GM18519 (cell line): Measurements from ENCODE around the gene CD86.
"Not testable (repeated sequence)": the region's sequence is repeated elsewhere in the genome, so short reads cannot be mapped to it uniquely, and the experiment has no call there.

Source experiments
- ATAC-seq: cut with Tn5 transposase; IDR thresholded peaks from one replicate; pipeline ENCODE4 v1.9.1; 2021; ENCODE audit warnings: mild to moderate bottlenecking, moderate library complexity; ENCODE audit not compliant: unreplicated experiment, low FRiP score

The CD86 gene, protein sequence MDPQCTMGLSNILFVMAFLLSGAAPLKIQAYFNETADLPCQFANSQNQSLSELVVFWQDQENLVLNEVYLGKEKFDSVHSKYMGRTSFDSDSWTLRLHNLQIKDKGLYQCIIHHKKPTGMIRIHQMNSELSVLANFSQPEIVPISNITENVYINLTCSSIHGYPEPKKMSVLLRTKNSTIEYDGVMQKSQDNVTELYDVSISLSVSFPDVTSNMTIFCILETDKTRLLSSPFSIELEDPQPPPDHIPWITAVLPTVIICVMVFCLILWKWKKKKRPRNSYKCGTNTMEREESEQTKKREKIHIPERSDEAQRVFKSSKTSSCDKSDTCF

DNA sequence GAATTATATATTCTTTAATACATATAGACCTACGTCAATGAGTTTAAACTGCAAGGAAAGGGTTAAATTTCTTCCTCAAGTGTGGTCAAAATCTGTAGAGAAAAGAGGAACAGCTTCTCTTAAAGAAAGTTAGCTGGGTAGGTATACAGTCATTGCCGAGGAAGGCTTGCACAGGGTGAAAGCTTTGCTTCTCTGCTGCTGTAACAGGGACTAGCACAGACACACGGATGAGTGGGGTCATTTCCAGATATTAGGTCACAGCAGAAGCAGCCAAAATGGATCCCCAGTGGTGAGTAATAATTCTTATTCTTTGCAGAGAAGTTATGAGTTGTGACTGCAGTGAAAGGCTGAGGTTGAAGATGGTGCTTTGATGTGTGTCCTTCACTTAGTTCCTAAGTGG is at the start of gene CD86:
Gene CD86, plus strand, starts transcription at position 148 of the 400 bp plus-strand sequence. Its CDS starts 128 bp downstream, at position 276.
- peak; percentile 94 for ATAC-seq

DNA sequence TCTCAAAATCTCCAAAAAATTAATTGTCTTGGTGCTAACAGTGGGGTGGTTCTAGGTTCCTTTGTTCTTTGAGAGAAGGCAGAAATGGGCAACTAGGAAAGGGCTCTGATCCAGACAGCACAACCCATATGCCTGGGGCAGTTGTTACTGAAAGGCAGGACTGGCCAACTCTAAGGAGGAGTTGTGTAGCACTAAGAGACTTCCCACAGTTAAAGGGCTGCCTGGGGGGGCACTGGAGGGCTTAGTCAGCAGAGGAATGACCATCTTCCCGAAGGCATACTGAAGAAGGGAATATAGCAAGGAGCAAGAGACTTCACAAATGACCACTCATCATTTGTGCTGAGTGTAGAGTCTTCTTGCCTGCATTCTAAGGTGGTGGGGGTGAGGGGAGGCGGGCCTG is 48.9 kb upstream of the CD86 start:
- no peak for ATAC-seq

DNA sequence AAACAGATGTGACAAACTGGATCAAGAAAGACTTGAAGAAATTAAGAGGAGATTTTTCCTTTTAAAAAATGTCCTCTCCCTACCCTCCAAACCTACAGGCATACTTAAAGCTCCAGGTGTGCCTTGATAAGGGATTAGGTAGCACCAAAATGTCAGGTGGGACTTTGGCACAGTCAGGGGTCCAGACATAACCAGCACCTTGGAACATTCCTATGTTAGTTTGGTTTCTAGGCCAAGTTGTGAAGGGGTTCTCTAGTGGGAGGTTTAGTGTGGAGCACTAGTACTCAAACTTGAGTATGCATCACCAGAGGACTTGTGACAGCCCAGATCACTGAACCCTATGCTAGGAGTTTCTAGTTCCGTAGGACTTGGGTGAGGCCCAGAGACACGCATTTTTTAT is 47.0 kb upstream of the CD86 start:
- ATAC-seq = no peak

DNA sequence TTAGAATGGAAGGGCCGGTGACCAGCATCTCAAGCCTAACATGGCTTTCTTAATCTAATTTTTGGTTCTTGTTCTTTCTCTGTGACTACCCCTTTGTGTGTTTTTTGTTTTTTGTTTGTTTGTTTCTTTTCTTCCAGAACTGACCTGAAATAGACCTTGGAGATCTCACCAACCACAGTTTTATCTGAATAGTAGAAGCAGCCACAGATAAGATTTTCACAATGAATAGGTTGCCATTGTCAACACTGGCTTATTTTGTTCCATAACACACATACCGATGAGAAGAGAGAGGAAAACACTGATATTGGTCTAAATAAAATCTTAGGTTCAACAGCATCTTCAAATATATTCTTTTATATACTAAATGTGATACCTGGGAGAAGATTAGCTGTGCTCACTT is 44.7 kb upstream of the CD86 start:
- ATAC-seq = no peak

DNA sequence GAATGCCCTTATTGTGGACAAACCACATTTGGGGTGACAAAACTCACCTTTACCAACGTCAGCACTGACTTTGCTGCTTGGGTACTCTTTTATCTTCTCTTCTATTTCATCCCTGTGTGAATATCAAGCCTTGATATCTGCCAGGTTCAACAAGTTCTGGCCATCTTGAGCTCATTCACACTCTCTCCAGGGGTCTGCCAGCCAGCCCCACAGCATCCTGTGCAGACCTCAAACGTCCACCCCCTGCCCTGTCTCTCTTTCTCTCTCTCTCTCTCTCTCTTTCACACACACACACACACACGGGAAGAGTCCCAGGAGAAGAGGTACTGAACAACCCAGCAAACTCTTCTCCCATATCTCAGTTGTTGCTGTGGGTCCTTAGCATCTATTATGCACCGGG is 43.8 kb upstream of the CD86 start:
- ATAC-seq = no peak

DNA sequence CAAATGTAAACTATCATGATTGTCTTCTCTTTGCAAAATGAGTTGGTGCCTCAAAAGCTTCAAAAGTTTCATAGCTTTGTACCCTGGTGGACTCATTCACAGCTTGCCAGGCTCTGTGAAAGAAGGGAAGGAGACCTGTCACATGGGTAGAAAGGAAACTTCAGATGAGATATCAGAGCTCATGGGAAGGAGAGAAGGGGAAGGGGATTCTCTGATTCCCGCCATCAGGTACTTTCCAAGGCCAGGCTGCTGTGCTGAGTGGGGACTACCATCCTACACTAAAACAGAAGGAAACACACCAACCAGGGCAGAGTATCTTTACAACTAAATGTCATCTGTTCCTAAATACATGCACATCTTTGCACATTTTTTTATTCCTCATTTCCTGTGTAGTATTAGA is 42.3 kb upstream of the CD86 start:
- ATAC-seq = no peak

DNA sequence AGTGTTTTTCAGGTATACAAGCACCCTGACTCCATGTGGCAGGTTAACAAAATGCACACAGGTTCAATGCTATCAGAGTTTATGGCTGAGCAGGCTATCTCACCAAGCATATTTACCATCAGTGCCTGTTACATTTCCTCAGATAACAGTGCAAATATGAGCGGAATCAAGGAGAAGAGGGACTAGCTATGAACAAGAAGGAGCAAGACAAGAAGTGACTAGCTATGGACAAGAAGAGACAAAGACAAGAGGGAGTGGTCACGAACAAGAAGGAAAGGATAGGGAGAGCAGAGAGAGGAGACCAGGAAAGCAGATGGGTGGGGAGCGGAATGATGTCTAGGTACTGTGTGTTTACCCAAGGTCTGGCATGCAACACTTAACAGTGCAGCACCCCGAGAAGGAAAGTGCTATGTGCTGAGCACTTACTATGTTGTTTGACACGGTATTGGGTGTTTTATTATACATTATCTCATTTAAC is 41.7 kb upstream of the CD86 start:
- no peak for ATAC-seq

DNA sequence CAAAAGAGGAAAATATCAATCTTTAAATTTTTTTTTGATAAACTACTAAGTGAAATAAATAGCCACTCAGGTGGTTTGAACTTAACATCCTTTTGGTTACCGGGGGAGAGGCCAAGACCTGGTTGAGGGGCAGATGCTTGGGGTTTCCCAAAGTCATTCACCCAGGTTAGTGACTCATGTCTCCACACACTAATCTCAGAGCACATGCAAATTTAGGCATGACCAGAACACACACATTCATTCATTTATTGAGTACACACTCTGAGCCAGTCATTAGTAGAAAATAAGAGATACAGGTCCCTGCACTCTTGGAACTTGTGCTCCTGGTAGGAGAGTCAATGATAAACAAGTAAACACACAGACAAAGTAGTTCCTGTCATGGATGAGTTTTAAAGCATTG is 40.4 kb upstream of the CD86 start:
- ATAC-seq = peak; percentile 86

DNA sequence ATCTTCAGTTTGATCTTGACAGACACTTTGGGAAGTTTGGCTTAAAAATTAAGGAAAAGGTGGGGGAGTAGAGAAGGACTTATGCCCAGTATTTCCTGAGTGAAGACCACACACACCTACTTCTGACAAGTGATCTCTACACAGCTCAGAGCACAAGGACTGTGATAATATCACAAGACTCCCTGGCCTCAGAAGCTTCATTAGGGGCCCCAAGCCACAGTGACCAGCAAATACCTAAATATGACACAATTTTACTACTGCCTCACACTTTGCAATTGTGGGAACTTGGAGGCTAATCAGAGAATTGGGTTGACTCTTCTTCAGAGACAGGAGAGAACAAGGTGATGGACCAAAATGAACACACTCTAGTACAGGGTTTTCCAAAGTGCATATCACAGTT is 35.7 kb upstream of the CD86 start:
- ATAC-seq = no peak

DNA sequence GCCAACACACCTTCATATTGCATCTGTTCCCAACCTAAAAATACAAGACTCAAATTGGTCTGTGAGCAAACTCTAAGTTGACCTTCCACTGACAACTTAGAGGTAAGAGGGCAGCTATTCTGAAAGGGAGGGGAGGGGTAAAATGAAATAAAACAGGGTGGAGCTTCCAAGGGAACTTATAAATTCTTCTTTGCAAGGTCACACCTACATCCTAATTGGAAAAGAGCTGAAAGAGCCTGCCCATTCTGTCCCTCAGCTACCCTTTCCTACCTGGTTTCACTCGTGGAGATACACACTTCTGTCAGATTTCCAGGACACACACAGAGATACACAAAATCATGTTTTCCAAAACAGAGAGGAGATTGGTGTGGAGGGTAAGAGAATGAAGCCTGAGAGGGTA is 34.1 kb upstream of the CD86 start:
- no peak for ATAC-seq

DNA sequence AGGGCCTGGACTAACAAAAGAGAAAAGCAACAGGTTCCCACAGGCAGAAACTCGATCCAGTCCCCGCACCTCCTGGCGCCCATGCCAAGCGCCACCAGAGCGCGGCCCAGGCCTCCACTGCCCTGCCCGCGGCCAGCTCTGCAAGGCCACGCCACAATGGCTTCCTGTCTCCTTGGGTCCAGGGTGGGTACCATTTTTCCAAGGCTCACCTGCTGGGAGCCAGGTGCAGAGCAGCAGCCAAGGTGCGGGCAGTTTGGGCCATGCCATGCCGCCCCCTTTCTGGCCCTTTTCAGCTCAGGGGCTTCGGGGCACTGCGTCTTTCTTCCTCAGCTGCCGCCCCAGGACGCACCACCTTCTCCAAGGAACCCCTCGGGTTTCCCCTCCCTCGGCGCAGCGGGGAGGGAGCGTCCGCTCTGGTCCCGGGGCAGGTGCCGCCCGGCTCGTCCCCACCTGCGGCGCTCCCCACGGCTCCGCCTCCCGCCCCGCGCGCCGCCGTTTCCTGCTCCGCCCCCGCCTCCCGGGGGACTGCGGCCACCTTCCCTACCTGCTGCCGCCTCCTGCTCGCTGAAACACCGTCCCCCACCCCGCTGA is 33.3 kb upstream of the CD86 start, which contains the start of gene ILDR1:
Gene ILDR1, minus strand, starts transcription at position 437 of the 591 bp plus-strand sequence. Its CDS starts 170 bp downstream, at position 267.
- no peak for ATAC-seq

DNA sequence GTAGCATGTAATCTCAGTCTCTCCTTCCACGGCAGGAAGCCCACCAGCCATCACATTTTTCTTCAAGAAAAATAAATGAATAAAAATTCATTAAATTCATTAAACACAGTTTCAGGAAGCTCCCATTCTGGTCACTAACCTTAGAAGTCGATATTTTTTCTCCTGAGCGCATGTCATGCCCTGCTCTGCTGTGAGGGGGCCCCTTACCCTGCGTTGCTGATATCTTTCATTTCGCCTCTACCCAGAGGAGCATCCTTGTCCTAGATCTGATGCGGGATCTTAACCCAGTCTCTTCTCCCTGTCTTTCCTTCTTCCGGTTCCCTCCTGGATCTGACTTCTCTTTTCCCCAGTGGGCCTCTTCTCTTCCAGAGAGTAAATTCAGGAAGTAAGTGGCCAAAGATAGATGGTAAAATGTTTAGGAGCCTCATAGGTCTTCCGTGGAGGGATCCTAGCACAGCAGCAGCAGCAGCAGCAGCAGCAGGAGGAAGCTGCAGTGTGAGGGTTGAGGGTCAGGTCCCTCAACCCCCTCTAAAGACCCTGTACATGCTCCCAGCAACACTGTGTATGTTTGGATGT is 31.7 kb upstream of the CD86 start:
- no peak for ATAC-seq

DNA sequence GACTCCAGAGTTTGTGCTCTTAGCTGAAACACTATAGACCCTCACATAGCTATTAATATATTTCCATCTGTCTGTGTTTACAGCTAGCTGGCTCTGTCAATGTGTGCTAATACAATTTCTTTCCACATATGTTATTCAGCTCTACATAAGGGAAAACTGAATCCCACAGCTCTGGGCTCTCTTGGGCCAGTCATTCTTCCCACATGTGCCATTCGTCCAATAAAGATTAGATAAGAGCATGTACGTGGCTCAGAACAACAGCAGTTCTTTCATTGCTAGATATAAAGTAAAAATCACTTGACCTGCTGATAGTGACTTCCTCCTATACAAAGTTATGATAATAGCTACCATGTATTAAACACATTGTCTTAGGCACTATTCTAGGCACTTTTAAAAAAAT is 30.4 kb upstream of the CD86 start:
- ATAC-seq = no peak

DNA sequence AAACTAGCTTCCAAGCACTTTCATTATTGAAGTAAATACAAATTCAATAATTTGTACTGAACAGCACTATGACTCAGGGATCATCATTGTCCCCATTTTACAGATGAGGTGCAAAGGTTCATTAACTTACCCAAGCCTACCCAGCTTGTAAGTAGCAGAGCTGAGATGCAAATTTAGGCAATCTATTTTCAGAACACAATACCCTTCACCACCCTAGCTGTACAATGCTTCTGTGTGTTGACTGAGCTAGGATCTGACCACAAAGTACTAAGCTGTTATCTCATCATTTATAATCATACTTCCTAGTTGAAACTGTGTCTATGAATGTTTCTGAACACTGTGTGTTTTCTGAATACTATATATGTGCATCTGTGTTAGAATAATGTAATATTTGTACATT is 29.9 kb upstream of the CD86 start:
- peak; percentile 90 for ATAC-seq

DNA sequence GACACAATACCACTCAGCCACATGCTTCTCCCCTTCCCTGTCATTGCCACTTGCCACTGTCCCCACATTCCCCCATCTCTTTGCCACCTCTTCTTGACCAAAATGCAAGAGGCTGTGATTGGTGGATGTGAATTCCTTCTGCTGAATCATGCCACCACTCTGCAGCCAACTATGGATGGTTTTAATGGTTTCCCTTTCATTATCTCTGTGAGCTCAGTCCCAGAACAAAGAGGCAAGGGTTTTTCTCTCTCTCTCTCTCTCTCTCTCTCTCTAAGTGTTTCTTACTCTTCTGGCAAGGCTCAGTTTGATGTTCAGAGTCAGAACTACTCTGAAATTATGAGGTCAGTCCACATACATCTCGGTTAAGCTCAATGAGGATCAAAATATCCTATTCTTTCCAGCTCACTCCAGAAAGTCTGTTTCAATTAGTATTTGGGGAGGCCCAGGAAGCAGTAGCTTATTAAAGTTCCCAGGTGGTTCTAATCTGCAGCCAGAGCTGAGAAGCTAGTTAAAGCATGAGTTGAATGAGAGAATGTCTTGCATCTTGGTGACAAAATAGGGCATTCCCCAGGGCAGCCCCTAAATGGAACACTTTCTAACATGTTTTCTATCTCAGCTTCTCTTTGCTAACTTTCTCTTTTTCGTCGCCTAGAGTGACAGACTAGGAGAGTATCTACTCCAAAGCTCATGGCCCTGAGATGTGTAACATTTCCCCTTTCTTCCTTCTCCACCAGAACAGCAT is 24.6 kb upstream of the CD86 start:
- peak; percentile 38 for ATAC-seq

DNA sequence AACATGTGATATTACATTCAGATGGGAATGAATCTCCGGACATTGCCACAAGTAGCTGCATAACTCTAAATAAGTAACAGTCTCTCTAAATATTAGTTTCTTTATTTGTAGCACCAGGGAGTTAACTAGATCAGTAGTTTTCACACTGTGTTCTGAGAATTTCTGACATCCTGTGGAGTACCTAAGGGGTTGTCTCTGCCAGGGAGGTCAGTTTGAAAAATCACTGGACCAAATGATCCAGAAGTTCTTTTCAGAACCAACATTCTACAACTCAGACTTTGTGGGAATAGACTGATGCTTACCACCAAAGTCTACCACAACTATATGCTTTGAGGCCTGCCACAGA is 24.1 kb upstream of the CD86 start:
- peak; percentile 16 for ATAC-seq

DNA sequence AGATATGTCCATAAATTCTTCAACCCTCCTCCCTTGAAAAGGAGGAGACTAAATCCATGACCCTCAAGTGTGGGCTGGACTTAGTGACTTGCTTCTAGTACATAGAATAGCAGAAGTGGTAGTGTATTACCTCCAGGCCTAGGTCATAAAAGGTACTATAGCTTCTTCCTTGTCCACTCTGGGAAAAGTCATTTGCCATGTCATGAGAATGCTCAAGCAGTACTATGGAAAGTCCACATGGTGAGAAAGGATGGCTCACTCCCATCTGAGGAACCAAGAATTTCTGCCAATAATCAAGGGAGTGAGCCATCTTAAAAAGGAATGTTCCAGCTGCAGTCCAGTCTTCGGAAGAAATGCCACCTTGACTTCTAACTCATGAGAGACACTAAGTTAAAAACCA is 22.6 kb upstream of the CD86 start:
- ATAC-seq = no peak

DNA sequence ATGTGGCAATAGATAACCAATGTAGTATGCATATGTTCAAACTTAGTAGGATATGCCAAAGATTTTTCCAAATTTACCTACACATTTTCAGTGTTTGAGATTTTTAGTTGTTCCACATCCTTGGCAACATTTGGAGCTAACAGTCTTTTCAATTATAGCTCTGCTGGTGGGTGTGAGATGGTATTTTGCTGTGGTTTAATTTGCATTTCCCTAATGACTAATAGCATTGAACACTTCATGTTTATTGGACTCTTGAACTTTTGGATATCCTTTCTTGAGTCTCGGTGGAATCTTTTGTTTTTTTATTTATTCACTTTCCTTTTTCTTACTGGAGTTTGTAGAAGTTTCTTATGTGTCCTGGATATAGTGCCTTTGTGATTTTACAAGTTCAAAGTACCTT is 22.1 kb upstream of the CD86 start:
- no peak for ATAC-seq

DNA sequence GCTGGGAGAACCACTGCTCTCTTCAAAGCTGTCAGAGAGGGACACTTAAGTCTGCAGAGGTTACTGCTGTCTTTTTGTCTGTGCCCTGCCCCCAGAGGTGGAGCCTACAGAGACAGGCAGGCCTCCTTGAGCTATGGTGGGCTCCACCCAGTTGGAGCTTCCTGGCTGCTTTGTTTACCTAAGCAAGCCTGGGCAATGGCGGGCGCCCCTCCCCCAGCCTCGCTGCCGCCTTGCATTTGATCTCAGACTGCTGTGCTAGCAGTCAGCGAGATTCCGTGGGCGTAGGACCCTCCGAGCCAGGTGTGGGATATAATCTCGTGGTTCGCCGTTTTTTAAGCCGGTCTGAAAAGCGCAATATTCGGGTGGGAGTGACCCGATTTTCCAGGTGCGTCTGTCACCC is 7.9 kb upstream of the CD86 start:
- not testable (repeated sequence) for ATAC-seq

DNA sequence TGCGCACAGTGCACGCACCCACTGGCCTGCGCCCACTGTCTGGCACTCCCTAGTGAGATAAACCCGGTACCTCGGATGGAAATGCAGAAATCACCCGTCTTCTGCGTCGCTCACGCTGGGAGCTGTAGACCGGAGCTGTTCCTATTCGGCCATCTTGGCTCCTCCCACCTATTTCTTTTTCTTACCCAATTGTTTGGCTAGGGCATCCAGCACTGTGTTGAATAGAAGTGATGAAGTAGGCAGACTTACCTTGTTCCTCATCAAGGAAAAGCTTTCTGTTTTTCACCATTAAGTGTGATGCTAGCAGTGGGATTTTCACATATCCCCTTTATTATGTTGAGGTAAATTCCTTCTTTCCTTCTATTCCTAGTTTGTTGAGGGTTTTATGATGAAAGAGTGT is 7.4 kb upstream of the CD86 start:
- not testable (repeated sequence) for ATAC-seq

DNA sequence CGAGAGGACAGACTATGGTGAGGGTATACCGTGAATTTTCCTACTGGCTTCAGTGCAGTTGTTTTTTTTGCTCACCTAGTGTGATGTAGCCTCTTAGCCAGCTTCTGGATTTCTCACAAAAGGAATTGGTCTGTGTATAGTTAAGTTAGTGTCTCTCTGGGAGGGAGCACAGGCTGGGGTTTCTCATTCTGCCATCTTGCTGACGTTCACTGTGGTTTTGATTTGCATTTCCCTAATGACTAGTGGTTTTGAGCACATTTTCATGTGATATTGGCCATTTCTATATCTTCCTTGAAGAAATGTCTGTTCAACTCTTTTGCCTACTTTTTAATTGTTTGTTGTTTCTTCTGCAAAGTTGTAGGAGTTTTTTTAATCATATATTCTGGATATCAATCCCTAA is 2.2 kb upstream of the CD86 start:
- ATAC-seq = no peak
